Panc1 (cell line): ENCODE results near the gene EPB41L5. TPM values are rescaled to one million over a fixed set of nuclear protein-coding genes. Genes with fewer than 3 reads are reported as not detected.

Experiments
- ATAC-seq: fragments of 200-7000 bp; cut with Tn5 transposase; 2 replicates; pipeline ENCODE4 v1.9.1; 2020; ENCODE audit warnings: mild to moderate bottlenecking, moderate library complexity
- BruUV-seq: library from RNA; stranded (reverse); fragments of 400-500 nt; replicated peaks from 2 replicates; lab custom pipeline; 2021; lab: Mats Ljungman, UMichigan
- CTCF ChIA-PET: fragments of 300-600 bp; sonication (Branson Sonifier 250); formaldehyde crosslinking; loops from one replicate; lab custom pipeline; 2022; ENCODE audit warnings: antibody characterized with exemption; lab: Charles Lee
- POLR2A ChIA-PET: fragments of 300-600 bp; sonication (Branson Sonifier 250); formaldehyde crosslinking; loops from one replicate; lab custom pipeline; 2022; ENCODE audit warnings: antibody characterized with exemption; lab: Charles Lee
- DNase-seq: peaks from one replicate; pipeline ENCODE4 v3.0.0-alpha.2; 2010; ENCODE audit warnings: low read depth, low spot score
- H3K27ac ChIP-seq: 2 replicates; pipeline ENCODE4 v1.5.1; 2011; ENCODE audit warnings: mild to moderate bottlenecking, low read length, inconsistent platforms
- H3K27me3 ChIP-seq: fragments of 200-500 bp; sonication (Bioruptor generic); 2 replicates; pipeline ENCODE4 v1.6.0; 2014; ENCODE audit warnings: low read length, inconsistent platforms; ENCODE audit not compliant: control insufficient read depth, insufficient read depth
- H3K36me3 ChIP-seq: fragments of 200-500 bp; sonication (Bioruptor generic); 2 replicates; pipeline ENCODE4 v1.5.1; 2014; ENCODE audit warnings: inconsistent platforms, mild to moderate bottlenecking, low read length, moderate library complexity; ENCODE audit not compliant: control insufficient read depth, insufficient read depth
- H3K4me1 ChIP-seq: 2 replicates; pipeline ENCODE4 v1.5.1; 2011; ENCODE audit warnings: inconsistent platforms, mild to moderate bottlenecking, low read length, moderate library complexity; ENCODE audit not compliant: control insufficient read depth, insufficient read depth
- H3K4me3 ChIP-seq, 2 experiments: 2 replicates each; pipeline ENCODE4 v1.5.1; 2011 to 2012; ENCODE audit warnings: low read depth in 2 of 2, low read length in 2 of 2, mild to moderate bottlenecking in 2 of 2, inconsistent platforms in 1 of 2, moderate library complexity in 1 of 2
- H3K9me3 ChIP-seq: fragments of 200-500 bp; sonication (Bioruptor generic); 2 replicates; pipeline ENCODE4 v1.5.1; 2014; ENCODE audit warnings: low read depth, mild to moderate bottlenecking, inconsistent platforms, low read length, moderate library complexity; ENCODE audit not compliant: control insufficient read depth, insufficient read depth
- POLR2AphosphoS5 ChIP-seq: IDR thresholded peaks from 2 replicates; pipeline ENCODE4 v1.6.1; 2012; ENCODE audit warnings: mild to moderate bottlenecking, low read depth, low read length, moderate library complexity
- SIN3A ChIP-seq: IDR thresholded peaks from 2 replicates; pipeline ENCODE4 v1.6.1; 2012; ENCODE audit warnings: low read depth, mild to moderate bottlenecking, low read length, moderate library complexity, borderline replicate concordance; ENCODE audit not compliant: insufficient read depth
- TCF7L2 ChIP-seq: IDR thresholded peaks from 2 replicates; pipeline ENCODE4 v1.6.1; 2011; ENCODE audit warnings: mild to moderate bottlenecking, low read depth, low read length, inconsistent platforms
- in situ Hi-C: cut with HindIII; loops from 2 replicates; pipeline ENCODE4 v1.10.0; 2016; ENCODE audit warnings: low sequenced_read_pairs, low pct_unique_long_range_greater_than_20kb
- intact Hi-C: fragments of 100-400 bp; cut with micrococcal nuclease; formaldehyde crosslinking; loops from one replicate; pipeline ENCODE4 v1.10.0; 2022; ENCODE audit not compliant: unreplicated experiment
- total RNA-seq: library from RNA; stranded (reverse); gene quantifications from one replicate; pipeline ENCODE4 v1.2.1, GENCODE V29; 2021; ENCODE audit not compliant: unreplicated experiment
- TF ChIP-seq, protein P1 (sequence below), 2 experiments: IDR thresholded peaks; 2 replicates each; pipeline ENCODE4 v1.6.1; 2011 to 2012; ENCODE audit warnings: low read depth in 2 of 2, control low read depth in 1 of 2, low read length in 1 of 2, mild to moderate bottlenecking in 1 of 2, moderate library complexity in 1 of 2; ENCODE audit not compliant: insufficient read depth in 1 of 2
- TF ChIP-seq, protein P2 (sequence below): fragments of 450-650 bp; IDR thresholded peaks from 2 replicates; pipeline ENCODE4 v1.5.1; 2017; ENCODE audit warnings: mild to moderate bottlenecking

The EPB41L5 gene
- total RNA-seq, 1 experiment from 2014 or later = 42.2 TPM

DNA sequence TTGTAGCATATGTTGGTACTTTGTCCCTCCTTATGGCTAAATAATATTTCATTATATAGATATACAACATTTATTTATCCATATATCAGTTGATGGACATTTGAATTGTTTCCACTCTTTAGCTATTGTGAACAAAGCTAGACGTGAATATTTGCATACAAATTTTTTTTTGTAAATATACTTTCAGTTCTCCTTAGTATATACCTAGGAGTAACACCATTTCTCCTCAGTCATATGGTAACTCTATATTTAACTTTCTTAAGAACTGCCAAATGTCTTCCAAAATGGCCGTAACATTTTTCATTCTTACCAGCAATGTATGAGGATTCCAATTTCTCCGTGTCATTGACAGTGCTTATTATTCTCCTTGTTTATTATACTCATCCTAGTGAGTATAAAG is 135.8 kb downstream of the EPB41L5 start:
- Histone ChIP-seq H3K9me3 (no peaks in the 10 kb centered on the region), H3K4me3 (no peak overlapping the region), H3K4me1 (no peaks in the 10 kb centered on the region), H3K36me3 (peaks cover 2% of the 10 kb centered on the region; the same call in 1 of the 2 replicates), H3K27me3 (no peaks in the 10 kb centered on the region), H3K27ac (no peak overlapping the region)
- DNase-seq = no peak
- ChIA-PET CTCF (no interaction called here), POLR2A (no interaction called here)
- ATAC-seq = no peak
- in situ Hi-C loops (no loop called here), intact Hi-C loops (no loop called here)
- TF ChIP-seq, protein P1, sequence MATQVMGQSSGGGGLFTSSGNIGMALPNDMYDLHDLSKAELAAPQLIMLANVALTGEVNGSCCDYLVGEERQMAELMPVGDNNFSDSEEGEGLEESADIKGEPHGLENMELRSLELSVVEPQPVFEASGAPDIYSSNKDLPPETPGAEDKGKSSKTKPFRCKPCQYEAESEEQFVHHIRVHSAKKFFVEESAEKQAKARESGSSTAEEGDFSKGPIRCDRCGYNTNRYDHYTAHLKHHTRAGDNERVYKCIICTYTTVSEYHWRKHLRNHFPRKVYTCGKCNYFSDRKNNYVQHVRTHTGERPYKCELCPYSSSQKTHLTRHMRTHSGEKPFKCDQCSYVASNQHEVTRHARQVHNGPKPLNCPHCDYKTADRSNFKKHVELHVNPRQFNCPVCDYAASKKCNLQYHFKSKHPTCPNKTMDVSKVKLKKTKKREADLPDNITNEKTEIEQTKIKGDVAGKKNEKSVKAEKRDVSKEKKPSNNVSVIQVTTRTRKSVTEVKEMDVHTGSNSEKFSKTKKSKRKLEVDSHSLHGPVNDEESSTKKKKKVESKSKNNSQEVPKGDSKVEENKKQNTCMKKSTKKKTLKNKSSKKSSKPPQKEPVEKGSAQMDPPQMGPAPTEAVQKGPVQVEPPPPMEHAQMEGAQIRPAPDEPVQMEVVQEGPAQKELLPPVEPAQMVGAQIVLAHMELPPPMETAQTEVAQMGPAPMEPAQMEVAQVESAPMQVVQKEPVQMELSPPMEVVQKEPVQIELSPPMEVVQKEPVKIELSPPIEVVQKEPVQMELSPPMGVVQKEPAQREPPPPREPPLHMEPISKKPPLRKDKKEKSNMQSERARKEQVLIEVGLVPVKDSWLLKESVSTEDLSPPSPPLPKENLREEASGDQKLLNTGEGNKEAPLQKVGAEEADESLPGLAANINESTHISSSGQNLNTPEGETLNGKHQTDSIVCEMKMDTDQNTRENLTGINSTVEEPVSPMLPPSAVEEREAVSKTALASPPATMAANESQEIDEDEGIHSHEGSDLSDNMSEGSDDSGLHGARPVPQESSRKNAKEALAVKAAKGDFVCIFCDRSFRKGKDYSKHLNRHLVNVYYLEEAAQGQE (IDR thresholded peaks at IDR 0.05; ENCODE audit: insufficient read depth in 1 of 2, low read depth in 2 of 2, low read length in 1 of 2) = no peak
- TF ChIP-seq TCF7L2 (no peak), POLR2AphosphoS5 (no peak), SIN3A (no peak)
- TF ChIP-seq, protein P2, sequence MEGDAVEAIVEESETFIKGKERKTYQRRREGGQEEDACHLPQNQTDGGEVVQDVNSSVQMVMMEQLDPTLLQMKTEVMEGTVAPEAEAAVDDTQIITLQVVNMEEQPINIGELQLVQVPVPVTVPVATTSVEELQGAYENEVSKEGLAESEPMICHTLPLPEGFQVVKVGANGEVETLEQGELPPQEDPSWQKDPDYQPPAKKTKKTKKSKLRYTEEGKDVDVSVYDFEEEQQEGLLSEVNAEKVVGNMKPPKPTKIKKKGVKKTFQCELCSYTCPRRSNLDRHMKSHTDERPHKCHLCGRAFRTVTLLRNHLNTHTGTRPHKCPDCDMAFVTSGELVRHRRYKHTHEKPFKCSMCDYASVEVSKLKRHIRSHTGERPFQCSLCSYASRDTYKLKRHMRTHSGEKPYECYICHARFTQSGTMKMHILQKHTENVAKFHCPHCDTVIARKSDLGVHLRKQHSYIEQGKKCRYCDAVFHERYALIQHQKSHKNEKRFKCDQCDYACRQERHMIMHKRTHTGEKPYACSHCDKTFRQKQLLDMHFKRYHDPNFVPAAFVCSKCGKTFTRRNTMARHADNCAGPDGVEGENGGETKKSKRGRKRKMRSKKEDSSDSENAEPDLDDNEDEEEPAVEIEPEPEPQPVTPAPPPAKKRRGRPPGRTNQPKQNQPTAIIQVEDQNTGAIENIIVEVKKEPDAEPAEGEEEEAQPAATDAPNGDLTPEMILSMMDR = no peak
- no TSS peak for BruUV-seq

DNA sequence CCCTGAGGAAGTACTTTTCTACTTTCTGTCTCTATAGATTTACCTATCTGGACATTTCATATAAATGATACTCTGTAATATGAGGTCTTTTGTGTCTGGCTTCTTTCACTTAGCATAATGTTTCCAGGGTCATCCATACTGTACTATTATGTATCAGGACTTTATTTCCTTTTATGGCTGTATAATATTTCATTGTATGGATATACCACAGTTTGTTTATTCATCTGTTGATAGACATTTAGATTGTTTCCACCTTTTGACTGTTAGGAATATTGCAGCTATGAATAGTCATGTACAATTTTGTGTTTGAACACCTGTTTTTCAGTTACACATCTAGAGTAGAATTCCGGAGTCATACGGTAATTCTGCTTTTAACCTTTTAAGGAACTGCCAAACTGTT is 136.5 kb downstream of the EPB41L5 start:
- ChIA-PET POLR2A (no interaction called here), CTCF (no interaction called here)
- TF ChIP-seq POLR2AphosphoS5 = no peak
- TF ChIP-seq, protein P2 = no peak
- TF ChIP-seq, protein P1 (IDR thresholded peaks at IDR 0.05; ENCODE audit: insufficient read depth in 1 of 2, low read depth in 2 of 2, low read length in 1 of 2) = no peak
- BruUV-seq = no TSS peak
- Histone ChIP-seq H3K27me3 (no peaks in the 10 kb centered on the region), H3K9me3 (no peaks in the 10 kb centered on the region), H3K27ac (no peak overlapping the region), H3K36me3 (0 out of 2 replicates have a peak, but pooled peaks cover 2% of the 10 kb centered on the region), H3K4me3 (no peak overlapping the region), H3K4me1 (no peaks in the 10 kb centered on the region)
- intact Hi-C loops = no loop called here
- ATAC-seq (no peak), DNase-seq (no peak)
- in situ Hi-C loops = no loop called here
